Placental pericyte (primary cell): ENCODE measurements around the gene NR1H3. TPM values are rescaled to one million over a fixed set of nuclear protein-coding genes. Genes with fewer than 3 reads are reported as not detected.

ENCODE experiments used
- total RNA-seq: library from RNA; depleted of rRNA; stranded (reverse); fragments of >200 nt; gene quantifications from 2 replicates; pipeline ENCODE4 v1.2.3, GENCODE V29; 2012

Gene NR1H3
- total RNA-seq, result 15.0 and 32.4 TPM in 2 replicates

GRCh38 chr11:47257517-47258316 is at the start of gene NR1H3:
NR1H3 (plus strand) TSS chr11:47257996; CDS start chr11:47259217, 1,221 bp downstream.

GRCh38 chr11:47248664-47249377 is 9.0 kb upstream of the NR1H3 start, which contains the start of gene ACP2:
ACP2 (minus strand) TSS chr11:47248814; CDS start chr11:47248789, 25 bp downstream.

GRCh38 chr11:47269829-47270305 is 12.1 kb downstream of the NR1H3 start, which contains the start of gene MADD:
MADD (plus strand) TSS chr11:47270133.

Other genes with a start within 250 kb of the NR1H3 start
- gene ARFGAP2, start 81.1 kb upstream of the NR1H3 start, total RNA-seq, result 140 and 162 TPM in 2 replicates
- gene PACSIN3, start 71.6 kb upstream of the NR1H3 start, total RNA-seq, result 16.6 and 22.3 TPM in 2 replicates
- gene DDB2, start 43.0 kb upstream of the NR1H3 start, total RNA-seq, result 31.7 and 64.3 TPM in 2 replicates
- gene ACP2, start 9.2 kb upstream of the NR1H3 start, total RNA-seq, result 53.3 and 53.8 TPM in 2 replicates
- gene MADD, start 12.1 kb downstream of the NR1H3 start, total RNA-seq, result 31.5 and 36.1 TPM in 2 replicates
- not detected in 2 replicates for gene MYBPC3, start 94.7 kb downstream of the NR1H3 start, total RNA-seq
- 0.29 TPM in 1 of 2 replicates, not detected in the other for gene SPI1, start 120.6 kb downstream of the NR1H3 start, total RNA-seq
- gene SLC39A13, start 150.6 kb downstream of the NR1H3 start, total RNA-seq, result 111 and 138 TPM in 2 replicates
- gene PSMC3, start 168.4 kb downstream of the NR1H3 start, total RNA-seq, result 197 and 211 TPM in 2 replicates
- gene RAPSN, start 191.1 kb downstream of the NR1H3 start, total RNA-seq, result 0.14 and 0.44 TPM in 2 replicates